Adrenal gland (tissue), 12 donors: Measurements from ENCODE around the gene NIN. TPM values are rescaled to one million over a fixed set of nuclear protein-coding genes. Genes with fewer than 3 reads are reported as not detected.
A peak's percentile ranks its signal among the peaks of the same experiment; 100 is the strongest.

ENCODE experiments used
- DNase-seq, 7 donors: peaks; one replicate each; pipeline ENCODE4 v3.0.0-alpha.2; 2019 to 2020
- H3K27ac ChIP-seq, 5 donors: fragments of 200-600 bp; sonication (generic) in 4 of 5; 1 replicate in 3 of 5; 2 replicates in 2 of 5; pipeline versions ENCODE4 v1.5.1 to v1.8.0; 2016 to 2020; ENCODE audit warnings: mild to moderate bottlenecking in 1 of 5
- H3K27me3 ChIP-seq: fragments of 200-600 bp; 2 replicates; pipeline ENCODE4 v1.8.0; 2021
- H3K36me3 ChIP-seq, 2 donors: fragments of 200-600 bp; replicated peaks in 1 of 2; 1 replicate in 1 of 2; 2 replicates in 1 of 2; pipeline versions ENCODE4 v1.5.1 to v1.8.0; 2018 to 2022
- H3K4me1 ChIP-seq, 2 donors: fragments of 200-600 bp; replicated peaks in 1 of 2; 1 replicate in 1 of 2; 2 replicates in 1 of 2; pipeline versions ENCODE4 v1.5.1 to v1.8.0; 2018 to 2021
- H3K4me3 ChIP-seq, 4 donors: fragments of 200-600 bp; sonication (generic) in 3 of 4; one replicate each; pipeline ENCODE4 v1.5.1; 2016 to 2018
- H3K9me3 ChIP-seq, 3 donors: fragments of 200-600 bp; sonication (generic) in 1 of 3; replicated peaks in 1 of 3; 1 replicate in 2 of 3; 2 replicates in 1 of 3; pipeline versions ENCODE4 v1.5.1 to v1.8.0; 2016 to 2021
- CTCF ChIP-seq, 6 experiments: fragments of 450-650 bp in 4 of 6; fragments of 200-600 bp in 2 of 6; sonication (generic) in 1 of 6; IDR thresholded peaks; 1 replicate in 5 of 6; 2 replicates in 1 of 6; pipeline versions ENCODE4 v1.5.1 to v1.8.0; 2016 to 2021; ENCODE audit warnings: antibody characterized with exemption in 6 of 6, mild to moderate bottlenecking in 2 of 6, moderate library complexity in 1 of 6
- POLR2A ChIP-seq, 2 donors: fragments of 450-650 bp; IDR thresholded peaks; one replicate each; pipeline ENCODE4 v1.6.1; 2017; ENCODE audit warnings: antibody characterized with exemption in 2 of 2, mild to moderate bottlenecking in 2 of 2, moderate library complexity in 1 of 2
- WGBS, 4 donors: extraction: QIAGEN DNeasy Blood & Tissue Kit in 2 of 4; methylation state at CpG; one replicate each; pipeline versions ENCODE4 v1.1.5 to v1.1.7; 2013 to 2017; 5-methylcytosine and 5-hydroxymethylcytosine counted together
- intact Hi-C, 2 donors: fragments of 100-400 bp; cut with DNase I; formaldehyde crosslinking; loops; one replicate each; pipeline versions ENCODE4 v1.14.1 to v1.15.0; 2022 to 2023
- polyA plus RNA-seq, 3 donors: library from polyadenylated mRNA; stranded (reverse); fragments of 200-250 nt in 2 of 3; fragments of 350-450 nt in 1 of 3; fragmentation: Illumina TruSeq in 1 of 3; extraction: RNeasy Lipid Tissue Mini Kit (QIAGEN cat#74804) in 1 of 3; gene quantifications; one replicate each; pipeline ENCODE4 v1.2.3, GENCODE V29; 2013 to 2014
- total RNA-seq, 9 donors: library from RNA; depleted of rRNA in 4 of 9; stranded (reverse); fragments of >200 nt in 4 of 9; fragments of 120-200 nt in 1 of 9; fragmentation: NEBNext Ultra II Directional in 1 of 9; extraction: Animal tissue kit (Norgen Biotek cat#: 25700) in 1 of 9; gene quantifications; one replicate each; pipeline versions ENCODE4 v1.1.0 to v1.2.4, GENCODE V29; 2013 to 2023
- donor health status: healthy with polysubstance abuse.
- donor health status: Bipolar disorder and iron deficiency.
- donor health status: DM: yes; HTN: yes; CAD: no.
- donor health status: DM: no; HTN: no; CAD: no.
- donor health status: DM: no; HTN: no; CAD: no.
- donor health status: DM: yes; HTN: yes; CAD: no.

NIN gene
- total and polyA plus RNA-seq, 12 donors = 3.0 to 66.1 (median 17.9) TPM

DNA sequence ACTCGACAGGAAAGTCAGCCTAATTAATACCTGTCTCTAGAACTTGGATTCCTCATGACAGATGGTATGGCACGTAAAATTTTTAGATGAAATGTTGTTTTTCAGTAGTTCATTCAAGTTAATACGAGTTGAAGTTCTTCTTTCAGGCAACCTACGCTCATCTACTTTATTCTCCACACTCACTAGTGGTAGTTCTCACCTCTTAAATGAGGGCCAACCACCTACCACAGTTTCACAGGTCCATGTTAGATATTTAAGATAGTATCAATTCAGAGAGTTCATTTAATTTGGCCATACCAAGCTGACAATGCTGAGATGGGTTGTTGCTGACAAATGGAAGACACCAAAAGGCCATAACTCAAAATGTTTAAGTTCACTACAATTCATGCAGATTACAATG, 50.6 kb downstream of the NIN start:
- TF ChIP-seq POLR2A (IDR thresholded peaks at IDR 0.05) (no peak), CTCF (IDR thresholded peaks at IDR 0.05) (no peak)
- peaks cover 0 to 5% of the 10 kb centered on the region in 2 donors for H3K4me1 ChIP-seq
- no peaks in the 10 kb centered on the region for H3K27me3 ChIP-seq
- WGBS, 4 donors = 84 to 95% (median 93%) methylated on average over 4 of the region's 4 CpGs
- no peak overlapping the region for H3K4me3 ChIP-seq
- H3K36me3 ChIP-seq = no peaks in the 10 kb centered on the region
- no peak overlapping the region for H3K27ac ChIP-seq
- intact Hi-C loops = loop anchor here in 1 of 2 donors (5.0 kb wide), 1 partner anchor 82 kb away; no protein-coding TSS in a partner anchor
- DNase-seq = no peak
- H3K9me3 ChIP-seq = no peaks in the 10 kb centered on the region

DNA sequence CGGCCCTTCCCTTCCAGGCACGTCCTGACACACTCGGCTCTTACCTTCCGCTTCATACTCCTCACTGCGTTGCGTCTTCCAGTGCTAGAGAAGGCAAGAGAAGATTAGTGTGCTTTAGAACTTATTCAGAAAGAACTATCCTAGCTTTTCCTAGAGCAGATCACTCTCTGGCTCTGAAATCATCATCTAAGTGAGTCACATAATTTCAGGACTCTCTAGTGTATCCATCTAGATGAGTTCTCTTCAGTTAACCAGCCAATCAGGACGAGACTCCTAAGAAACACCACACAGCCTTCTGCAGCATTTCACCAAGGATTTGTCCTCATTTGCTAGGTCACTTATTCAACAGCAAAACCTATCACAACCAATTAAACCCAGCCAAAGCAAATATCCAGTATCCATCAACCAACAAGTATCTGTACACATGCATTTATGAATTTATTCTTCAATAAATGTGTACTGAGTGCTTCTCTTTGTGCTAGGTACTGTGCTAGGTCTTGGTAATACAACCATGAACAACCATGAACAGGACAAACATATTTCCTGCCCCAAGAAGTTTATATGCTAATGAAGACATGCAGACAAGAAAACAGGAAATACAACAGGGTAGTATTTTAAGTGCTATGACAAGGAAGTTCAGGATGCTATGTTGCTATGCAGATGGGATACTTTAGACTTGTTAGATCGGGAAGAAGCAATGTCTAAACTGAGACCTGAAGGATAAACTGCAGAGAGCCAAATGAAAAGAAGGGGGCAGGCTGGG, 52.1 kb downstream of the NIN start:
- Histone ChIP-seq H3K36me3 (no peaks in the 10 kb centered on the region), H3K4me1 (peaks cover 0 to 5% of the 10 kb centered on the region in 2 donors), H3K4me3 (no peak overlapping the region), H3K27me3 (no peaks in the 10 kb centered on the region), H3K9me3 (no peaks in the 10 kb centered on the region), H3K27ac (peak overlapping the region in 1 of 5 donors; percentile 6)
- no peak for DNase-seq
- TF ChIP-seq CTCF (IDR thresholded peaks at IDR 0.05) (no peak), POLR2A (IDR thresholded peaks at IDR 0.05) (no peak)
- intact Hi-C loops = loop anchor here (5.0 to 10.0 kb wide), 4 partner anchors 83 to 232 kb away; no protein-coding TSS in a partner anchor
- 70 to 81% (median 77%) methylated on average over 8 of the region's 8 CpGs for WGBS, 4 donors

GRCh38 chr14:50776522-50776921, 54.4 kb downstream of the NIN start:
- Histone ChIP-seq H3K27ac (no peak overlapping the region), H3K9me3 (no peaks in the 10 kb centered on the region), H3K4me1 (peaks cover 0 to 5% of the 10 kb centered on the region in 2 donors), H3K27me3 (no peaks in the 10 kb centered on the region), H3K36me3 (peaks cover 0 to 12% of the 10 kb centered on the region in 2 donors), H3K4me3 (no peak overlapping the region)
- TF ChIP-seq CTCF (IDR thresholded peaks at IDR 0.05) (no peak), POLR2A (IDR thresholded peaks at IDR 0.05) (no peak)
- intact Hi-C loops = loop anchor here (5.0 to 10.0 kb wide), 4 partner anchors 86 to 229 kb away; no protein-coding TSS in a partner anchor
- no peak for DNase-seq

DNA sequence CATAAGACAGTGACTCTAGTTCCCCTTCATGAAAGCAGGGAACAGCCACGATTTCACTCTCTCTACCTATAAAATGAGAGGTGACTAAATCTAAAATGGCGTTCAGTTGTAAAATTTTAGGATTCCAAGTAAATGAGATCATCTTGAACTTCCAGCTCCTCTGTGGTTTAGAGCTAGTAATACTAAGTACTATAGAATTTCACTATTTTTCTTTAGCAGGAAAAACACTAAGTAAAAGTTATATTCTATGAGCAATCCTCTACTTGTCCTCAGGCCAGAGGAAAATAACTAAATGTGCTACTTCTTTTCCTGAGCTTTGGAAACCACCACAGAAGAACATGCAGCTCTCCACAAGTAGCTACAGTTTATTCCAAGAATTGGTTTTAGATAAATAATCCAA, 55.6 kb downstream of the NIN start:
- DNase-seq = no peak
- no peaks in the 10 kb centered on the region for H3K27me3 ChIP-seq
- 63 to 75% (median 70%) methylated on average over 2 of the region's 2 CpGs for whole genome bisulfite sequencing, 4 donors
- intact Hi-C loops = loop anchor here (5.0 to 10.0 kb wide), 4 partner anchors 87 to 228 kb away; no protein-coding TSS in a partner anchor
- H3K36me3 ChIP-seq = peaks cover 0 to 22% of the 10 kb centered on the region in 2 donors
- no peak overlapping the region for H3K4me3 ChIP-seq
- no peaks in the 10 kb centered on the region for H3K9me3 ChIP-seq
- peaks cover 0 to 5% of the 10 kb centered on the region in 2 donors for H3K4me1 ChIP-seq
- no peak overlapping the region for H3K27ac ChIP-seq
- no peak for TF ChIP-seq CTCF (IDR thresholded peaks at IDR 0.05)
- no peak for TF ChIP-seq POLR2A (IDR thresholded peaks at IDR 0.05)
